HG03469 (cell line): ENCODE measurements around the gene IRAK2.
"Not testable (repeated sequence)": the region's sequence is repeated elsewhere in the genome, so short reads cannot be mapped to it uniquely, and the experiment has no call there.

Source experiments
- ATAC-seq: cut with Tn5 transposase; IDR thresholded peaks from one replicate; pipeline ENCODE4 v1.9.1; 2021; ENCODE audit warnings: mild to moderate bottlenecking, moderate library complexity, moderate number of reproducible peaks; ENCODE audit not compliant: unreplicated experiment

Gene IRAK2

GRCh38 chr3:10248984-10249748 lies 84.4 kb downstream of the IRAK2 start:
- no peak for ATAC-seq

GRCh38 chr3:10249833-10250232 lies 85.1 kb downstream of the IRAK2 start:
- no peak for ATAC-seq

- no peak for ATAC-seq
Measured at GRCh38 chr3:10251006-10251405, 86.3 kb downstream of the IRAK2 start.

GRCh38 chr3:10253731-10254130 lies 89.0 kb downstream of the IRAK2 start:
- no peak for ATAC-seq

- ATAC-seq: no peak
Measured at GRCh38 chr3:10255835-10256234, 91.1 kb downstream of the IRAK2 start.

- ATAC-seq: no peak
Measured at GRCh38 chr3:10259036-10259435, 94.3 kb downstream of the IRAK2 start.

- ATAC-seq: no peak
Measured at GRCh38 chr3:10259798-10260197, 95.1 kb downstream of the IRAK2 start.

- ATAC-seq: no peak
Measured at GRCh38 chr3:10260211-10260701, 95.5 kb downstream of the IRAK2 start.

- no peak for ATAC-seq
Measured at GRCh38 chr3:10262027-10262426, 97.3 kb downstream of the IRAK2 start.

GRCh38 chr3:10263646-10264363 lies 99.1 kb downstream of the IRAK2 start:
- no peak for ATAC-seq

GRCh38 chr3:10265833-10266232 lies 101.1 kb downstream of the IRAK2 start:
- ATAC-seq: no peak

- ATAC-seq: not testable (repeated sequence)
Measured at GRCh38 chr3:10266936-10267335, 102.2 kb downstream of the IRAK2 start.

GRCh38 chr3:10268116-10268515 lies 103.4 kb downstream of the IRAK2 start:
- ATAC-seq: no peak

GRCh38 chr3:10268930-10269329 lies 104.2 kb downstream of the IRAK2 start:
- ATAC-seq: no peak

- no peak for ATAC-seq
Measured at GRCh38 chr3:10269443-10269842, 104.7 kb downstream of the IRAK2 start.

- not testable (repeated sequence) for ATAC-seq
Measured at GRCh38 chr3:10272476-10272875, 107.8 kb downstream of the IRAK2 start.

GRCh38 chr3:10272977-10273376 lies 108.3 kb downstream of the IRAK2 start:
- ATAC-seq: no peak

- no peak for ATAC-seq
Measured at GRCh38 chr3:10273702-10274305, 109.1 kb downstream of the IRAK2 start.

GRCh38 chr3:10274601-10275000 lies 109.9 kb downstream of the IRAK2 start:
- ATAC-seq: no peak

- no peak for ATAC-seq
Measured at GRCh38 chr3:10277115-10277625, 112.5 kb downstream of the IRAK2 start.

GRCh38 chr3:10278501-10278900 lies 113.8 kb downstream of the IRAK2 start:
- no peak for ATAC-seq
